ENCODE measurements around the gene CCNE1.

Gene CCNE1

GRCh38 chr19:29845574-29846176, 33.9 kb downstream of the CCNE1 start:
- no peak for DNase-seq

GRCh38 chr19:29849208-29849607, 37.4 kb downstream of the CCNE1 start:
- DNase-seq, result no peak

GRCh38 chr19:29850482-29850881, 38.7 kb downstream of the CCNE1 start:
- DNase-seq, result no peak

GRCh38 chr19:29851769-29852521, 40.2 kb downstream of the CCNE1 start:
- DNase-seq, result peak in 1 of 5 experiments; percentile 47

- no peak for DNase-seq
Observed at GRCh38 chr19:29854033-29854432, 42.2 kb downstream of the CCNE1 start.

GRCh38 chr19:29855087-29855486, 43.3 kb downstream of the CCNE1 start:
- no peak for DNase-seq

GRCh38 chr19:29855741-29856500, 44.1 kb downstream of the CCNE1 start:
- no peak for DNase-seq

GRCh38 chr19:29858000-29858596, 46.3 kb downstream of the CCNE1 start:
- peak in 2 of 5 experiments; percentile 18 to 54 for DNase-seq

- no peak for DNase-seq
Observed at GRCh38 chr19:29858621-29859020, 46.8 kb downstream of the CCNE1 start.

- DNase-seq, result peak in 1 of 5 experiments; percentile 26
Observed at GRCh38 chr19:29860492-29860891, 48.7 kb downstream of the CCNE1 start.

GRCh38 chr19:29861574-29861973, 49.8 kb downstream of the CCNE1 start:
- no peak for DNase-seq

GRCh38 chr19:29866011-29866410, 54.2 kb downstream of the CCNE1 start:
- DNase-seq, result no peak

GRCh38 chr19:29867984-29868383, 56.2 kb downstream of the CCNE1 start:
- no peak for DNase-seq

GRCh38 chr19:29871143-29871542, 59.4 kb downstream of the CCNE1 start:
- no peak for DNase-seq

GRCh38 chr19:29872224-29872731, 60.5 kb downstream of the CCNE1 start:
- DNase-seq, result peak in 2 of 5 experiments; percentile 12 to 40

- peak; percentile 30 to 60 (median 57) for DNase-seq
Observed at GRCh38 chr19:29873024-29873800, 61.4 kb downstream of the CCNE1 start.

Data from T-helper 2 cell (primary cell).